Calu3 (cell line): ENCODE data around the gene FBLL1. TPM values are rescaled to one million over a fixed set of nuclear protein-coding genes. Genes with fewer than 3 reads are reported as not detected.
"Not testable (repeated sequence)": the region's sequence is repeated elsewhere in the genome, so short reads cannot be mapped to it uniquely, and the experiment has no call there.

ENCODE experiments used
- BruUV-seq: library from RNA; stranded (reverse); fragments of 400-500 nt; replicated peaks from 2 replicates; lab custom pipeline; 2021; lab: Mats Ljungman, UMichigan
- CTCF ChIA-PET: fragments of 300-600 bp; sonication (Branson Sonifier 250); formaldehyde crosslinking; loops from one replicate; lab custom pipeline; 2022; ENCODE audit warnings: antibody characterized with exemption; lab: Charles Lee
- DNase-seq: peaks from one replicate; pipeline ENCODE4 v3.0.0; 2022
- H3K27ac Mint-ChIP-seq: one replicate; pipeline ENCODE4 v1.8.0; 2022; ENCODE audit warnings: mixed read lengths; ENCODE audit not compliant: unreplicated experiment
- H3K27me3 Mint-ChIP-seq: one replicate; pipeline ENCODE4 v1.8.0; 2022; ENCODE audit warnings: mixed read lengths; ENCODE audit not compliant: unreplicated experiment
- H3K36me3 Mint-ChIP-seq: one replicate; pipeline ENCODE4 v1.8.0; 2022; ENCODE audit warnings: mild to moderate bottlenecking, moderate library complexity, mixed read lengths; ENCODE audit not compliant: insufficient read depth, unreplicated experiment
- H3K4me1 Mint-ChIP-seq: one replicate; pipeline ENCODE4 v1.8.0; 2022; ENCODE audit warnings: mild to moderate bottlenecking, low read depth, mixed read lengths; ENCODE audit not compliant: unreplicated experiment
- H3K4me3 Mint-ChIP-seq: one replicate; pipeline ENCODE4 v1.8.0; 2022; ENCODE audit warnings: mild to moderate bottlenecking, low read depth, moderate library complexity, mixed read lengths; ENCODE audit not compliant: unreplicated experiment
- H3K9me3 Mint-ChIP-seq: one replicate; pipeline ENCODE4 v1.8.0; 2022; ENCODE audit warnings: low read depth, mixed read lengths; ENCODE audit not compliant: unreplicated experiment
- intact Hi-C: fragments of 100-400 bp; cut with micrococcal nuclease; formaldehyde crosslinking; loops from one replicate; pipeline ENCODE4 v1.10.0; 2022; ENCODE audit not compliant: unreplicated experiment
- total RNA-seq: library from RNA; stranded (reverse); gene quantifications from 2 replicates; pipeline ENCODE4 v1.2.3, GENCODE V29; 2022
- TF ChIP-seq, protein P1 (sequence below): fragments of 200-600 bp; IDR thresholded peaks from one replicate; pipeline ENCODE4 v1.8.0; 2022; ENCODE audit warnings: antibody characterized with exemption; ENCODE audit not compliant: unreplicated experiment

Gene FBLL1
- total RNA-seq, 1 experiment from 2014 or later, result 6.0 TPM

GRCh38 chr5:168568738-168569137, 39.6 kb downstream of the FBLL1 start:
- TF ChIP-seq, protein P1, sequence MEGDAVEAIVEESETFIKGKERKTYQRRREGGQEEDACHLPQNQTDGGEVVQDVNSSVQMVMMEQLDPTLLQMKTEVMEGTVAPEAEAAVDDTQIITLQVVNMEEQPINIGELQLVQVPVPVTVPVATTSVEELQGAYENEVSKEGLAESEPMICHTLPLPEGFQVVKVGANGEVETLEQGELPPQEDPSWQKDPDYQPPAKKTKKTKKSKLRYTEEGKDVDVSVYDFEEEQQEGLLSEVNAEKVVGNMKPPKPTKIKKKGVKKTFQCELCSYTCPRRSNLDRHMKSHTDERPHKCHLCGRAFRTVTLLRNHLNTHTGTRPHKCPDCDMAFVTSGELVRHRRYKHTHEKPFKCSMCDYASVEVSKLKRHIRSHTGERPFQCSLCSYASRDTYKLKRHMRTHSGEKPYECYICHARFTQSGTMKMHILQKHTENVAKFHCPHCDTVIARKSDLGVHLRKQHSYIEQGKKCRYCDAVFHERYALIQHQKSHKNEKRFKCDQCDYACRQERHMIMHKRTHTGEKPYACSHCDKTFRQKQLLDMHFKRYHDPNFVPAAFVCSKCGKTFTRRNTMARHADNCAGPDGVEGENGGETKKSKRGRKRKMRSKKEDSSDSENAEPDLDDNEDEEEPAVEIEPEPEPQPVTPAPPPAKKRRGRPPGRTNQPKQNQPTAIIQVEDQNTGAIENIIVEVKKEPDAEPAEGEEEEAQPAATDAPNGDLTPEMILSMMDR, result no peak
- H3K9me3 Mint-ChIP-seq, result no peaks in the 10 kb centered on the region
- H3K36me3 Mint-ChIP-seq, result peaks cover 39% of the 10 kb centered on the region
- H3K4me3 Mint-ChIP-seq, result no peak overlapping the region
- BruUV-seq, result no TSS peak
- intact Hi-C loops, result no loop called here
- no peak overlapping the region for H3K27ac Mint-ChIP-seq
- CTCF ChIA-PET, result no interaction called here
- no peaks in the 10 kb centered on the region for H3K27me3 Mint-ChIP-seq
- no peak for DNase-seq
- H3K4me1 Mint-ChIP-seq, result peaks cover 13% of the 10 kb centered on the region

DNA sequence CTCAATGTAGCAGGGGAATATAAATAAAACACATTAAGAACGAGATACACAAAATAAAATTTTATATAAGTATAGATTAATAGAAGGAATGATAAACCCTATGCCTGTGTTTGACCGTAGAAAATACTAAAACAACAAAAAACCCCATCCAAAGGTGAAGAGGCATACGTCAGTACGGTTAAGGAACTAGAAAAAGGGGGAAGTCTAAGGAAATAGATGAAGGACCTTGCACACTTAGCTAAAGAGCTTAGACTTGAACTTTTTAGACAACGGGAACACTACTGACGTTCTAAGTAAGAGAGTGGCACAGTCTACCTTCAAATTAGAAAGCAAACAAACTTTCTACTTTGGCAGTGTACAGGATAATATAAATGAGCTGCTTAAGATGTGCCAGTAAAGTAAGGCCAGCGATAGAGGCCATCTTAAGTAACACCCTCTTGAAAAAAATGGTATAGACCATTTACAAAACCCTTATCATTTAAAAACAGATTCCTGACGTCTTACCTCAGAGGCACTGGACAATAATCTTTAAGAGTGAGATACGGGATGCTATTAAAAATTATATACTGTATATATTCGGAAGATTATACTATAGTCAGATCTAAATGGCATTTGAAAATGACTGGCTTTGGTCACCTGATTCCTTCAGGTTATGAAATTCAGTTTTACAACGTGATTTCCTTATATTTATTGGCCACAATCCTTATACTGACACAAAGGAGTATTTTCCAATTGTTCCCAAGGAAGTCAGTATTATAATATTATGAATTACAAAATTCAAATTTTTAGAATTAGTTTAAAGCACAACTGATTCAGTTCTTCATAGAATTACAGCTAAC, 41.6 kb downstream of the FBLL1 start:
- no peak overlapping the region for H3K4me3 Mint-ChIP-seq
- no peaks in the 10 kb centered on the region for H3K9me3 Mint-ChIP-seq
- no peak for DNase-seq
- intact Hi-C loops, result loop anchor here (10.0 kb wide), 1 partner anchor 1014 kb away; the partner anchor contains the start of gene SPDL1
- CTCF ChIA-PET, result no interaction called here
- H3K27me3 Mint-ChIP-seq, result no peaks in the 10 kb centered on the region
- peaks cover 35% of the 10 kb centered on the region for H3K36me3 Mint-ChIP-seq
- no peak overlapping the region for H3K27ac Mint-ChIP-seq
- H3K4me1 Mint-ChIP-seq, result peaks cover 15% of the 10 kb centered on the region
- BruUV-seq, result no TSS peak
- TF ChIP-seq, protein P1, result no peak

DNA sequence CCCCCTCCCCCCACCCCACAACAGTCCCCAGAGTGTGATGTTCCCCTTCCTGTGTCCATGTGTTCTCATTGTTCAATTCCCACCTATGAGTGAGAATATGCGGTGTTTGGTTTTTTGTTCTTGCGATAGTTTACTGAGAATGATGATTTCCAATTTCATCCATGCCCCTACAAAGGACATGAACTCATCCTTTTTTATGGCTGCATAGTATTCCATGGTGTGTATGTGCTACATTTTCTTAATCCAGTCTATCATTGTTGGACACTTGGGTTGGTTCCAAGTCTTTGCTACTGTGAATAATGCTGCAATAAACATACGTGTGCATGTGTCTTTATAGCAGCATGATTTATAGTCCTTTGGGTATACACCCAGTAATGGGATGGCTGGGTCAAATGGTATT, 44.6 kb downstream of the FBLL1 start:
- not testable (repeated sequence) for H3K9me3 Mint-ChIP-seq

GRCh38 chr5:168574156-168574555, 45.1 kb downstream of the FBLL1 start:
- Mint-ChIP-seq H3K4me1 (peaks cover 34% of the 10 kb centered on the region), H3K36me3 (peaks cover 41% of the 10 kb centered on the region)
- not testable (repeated sequence) for H3K9me3 Mint-ChIP-seq, H3K27ac Mint-ChIP-seq, H3K27me3 Mint-ChIP-seq, DNase-seq, H3K4me3 Mint-ChIP-seq, BruUV-seq
- intact Hi-C loops, result loop anchor here (10.0 kb wide), 1 partner anchor 1011 kb away; the partner anchor contains the start of gene SPDL1
- CTCF ChIA-PET, result interaction anchor here (0.6 kb wide), 1 partner anchor 1882 kb away, joined by 3 read pairs; no protein-coding TSS in a partner anchor

More for the DNA sequence above, 44.6 kb downstream of the FBLL1 start:
- DNase-seq, CTCF ChIA-PET, H3K27me3 Mint-ChIP-seq, H3K4me3 Mint-ChIP-seq, H3K27ac Mint-ChIP-seq, BruUV-seq: not testable (repeated sequence)
- peaks cover 40% of the 10 kb centered on the region for H3K36me3 Mint-ChIP-seq
- intact Hi-C loops, result loop anchor here (10.0 kb wide), 1 partner anchor 1011 kb away; the partner anchor contains the start of gene SPDL1
- peaks cover 34% of the 10 kb centered on the region for H3K4me1 Mint-ChIP-seq
